GM12891 (cell line): Measurements from ENCODE around the gene PCDHGA5.
"Not testable (repeated sequence)": the region's sequence is repeated elsewhere in the genome, so short reads cannot be mapped to it uniquely, and the experiment has no call there.

Experiments
- POLR2A ChIP-seq: IDR thresholded peaks from 2 replicates; pipeline ENCODE4 v1.6.1; 2011; ENCODE audit warnings: low read depth, low read length, control low read depth
- POLR2AphosphoS5 ChIP-seq: IDR thresholded peaks from 2 replicates; pipeline ENCODE4 v1.6.1; 2011; ENCODE audit warnings: low read depth, low read length, control low read depth
- POU2F2 ChIP-seq: IDR thresholded peaks from 2 replicates; pipeline ENCODE4 v1.6.1; 2011; ENCODE audit warnings: low read depth, mild to moderate bottlenecking, control low read depth, low read length, moderate library complexity
- SPI1 ChIP-seq: IDR thresholded peaks from 2 replicates; pipeline ENCODE4 v1.6.1; 2011; ENCODE audit warnings: low read depth, low read length, control low read depth
- TAF1 ChIP-seq: IDR thresholded peaks from 2 replicates; pipeline ENCODE4 v1.6.1; 2011; ENCODE audit warnings: low read depth, low read length, control low read depth

- TF ChIP-seq POLR2AphosphoS5, POLR2A, SPI1, POU2F2, TAF1: not testable (repeated sequence)
Measured at GRCh38 chr5:141415275-141415618, 51.3 kb downstream of the PCDHGA5 start.
